Fibroblast of skin of left biceps (primary cell): ENCODE data around the gene NANOS3.
"Not testable (repeated sequence)": the region's sequence is repeated elsewhere in the genome, so short reads cannot be mapped to it uniquely, and the experiment has no call there.

Source experiments
- DNase-seq, 2 experiments: peaks; one replicate each; pipeline ENCODE4 v3.0.0-alpha.2; 2013; ENCODE audit warnings: low read depth in 2 of 2

Gene NANOS3

GRCh38 chr19:13843104-13843921 lies 33.6 kb upstream of the NANOS3 start:
- no peak for DNase-seq

- no peak for DNase-seq
Measured at GRCh38 chr19:13844130-13844631, 32.8 kb upstream of the NANOS3 start.

DNA sequence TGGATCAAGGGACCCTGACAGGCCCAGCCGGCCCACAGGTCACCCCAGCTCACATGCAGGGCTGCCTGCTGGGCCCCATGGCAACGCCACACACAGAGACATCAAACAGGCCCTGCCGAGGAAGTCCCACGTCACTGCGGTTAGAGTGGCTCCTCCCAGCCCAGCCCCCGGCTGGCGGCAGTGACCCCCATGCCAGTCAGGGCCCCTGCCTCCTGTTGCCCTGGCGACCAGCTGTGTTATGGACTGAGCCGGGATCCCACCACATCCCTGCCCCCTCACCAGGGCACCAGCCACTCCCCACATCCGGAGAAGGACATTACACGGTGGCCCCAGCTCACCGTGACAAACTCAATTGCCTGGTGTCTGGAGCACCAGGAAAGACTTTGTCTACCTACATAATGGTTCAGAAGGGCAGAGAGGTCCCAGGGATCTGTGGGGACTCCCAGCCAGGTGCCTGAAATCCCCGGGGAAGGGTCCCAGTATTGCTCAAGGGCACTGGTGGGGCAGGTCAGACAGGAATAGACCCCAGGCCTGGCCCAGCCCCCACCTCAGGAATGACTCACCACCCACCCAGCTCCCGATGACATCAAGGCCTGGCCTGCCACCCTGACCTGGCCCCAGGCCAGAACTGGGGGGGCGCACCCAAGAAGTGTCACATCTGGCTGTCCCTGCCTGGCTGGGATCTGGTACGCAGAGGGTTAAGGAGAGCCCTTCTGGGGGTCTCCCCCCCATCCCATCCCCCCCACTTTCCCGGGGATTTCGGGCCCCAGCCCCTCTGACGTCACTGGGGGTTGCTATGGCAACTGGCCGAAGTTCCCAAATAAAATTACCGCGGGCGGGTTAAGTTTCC lies 30.2 kb upstream of the NANOS3 start:
- DNase-seq = peak; percentile 76

- DNase-seq = peak; percentile 84 to 88
Measured at GRCh38 chr19:13847407-13848339, 29.3 kb upstream of the NANOS3 start.

DNA sequence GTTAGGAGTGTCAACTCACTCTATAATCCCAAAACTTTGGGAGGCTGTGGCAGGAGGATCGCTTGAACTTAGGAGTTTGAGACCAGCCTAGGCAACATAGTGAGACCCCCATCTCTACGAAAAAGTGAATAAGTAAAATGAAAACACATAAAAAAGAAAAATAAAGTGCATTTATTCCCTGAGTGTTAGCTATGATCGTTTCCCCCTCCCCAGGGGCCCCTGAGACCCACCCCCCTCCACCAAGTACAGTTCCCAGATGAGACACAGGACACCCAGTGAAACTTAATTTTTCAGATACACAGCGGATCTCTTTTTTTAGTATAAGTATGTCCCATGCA lies 28.6 kb upstream of the NANOS3 start:
- DNase-seq = no peak

GRCh38 chr19:13848798-13849676 lies 27.9 kb upstream of the NANOS3 start:
- no peak for DNase-seq

DNA sequence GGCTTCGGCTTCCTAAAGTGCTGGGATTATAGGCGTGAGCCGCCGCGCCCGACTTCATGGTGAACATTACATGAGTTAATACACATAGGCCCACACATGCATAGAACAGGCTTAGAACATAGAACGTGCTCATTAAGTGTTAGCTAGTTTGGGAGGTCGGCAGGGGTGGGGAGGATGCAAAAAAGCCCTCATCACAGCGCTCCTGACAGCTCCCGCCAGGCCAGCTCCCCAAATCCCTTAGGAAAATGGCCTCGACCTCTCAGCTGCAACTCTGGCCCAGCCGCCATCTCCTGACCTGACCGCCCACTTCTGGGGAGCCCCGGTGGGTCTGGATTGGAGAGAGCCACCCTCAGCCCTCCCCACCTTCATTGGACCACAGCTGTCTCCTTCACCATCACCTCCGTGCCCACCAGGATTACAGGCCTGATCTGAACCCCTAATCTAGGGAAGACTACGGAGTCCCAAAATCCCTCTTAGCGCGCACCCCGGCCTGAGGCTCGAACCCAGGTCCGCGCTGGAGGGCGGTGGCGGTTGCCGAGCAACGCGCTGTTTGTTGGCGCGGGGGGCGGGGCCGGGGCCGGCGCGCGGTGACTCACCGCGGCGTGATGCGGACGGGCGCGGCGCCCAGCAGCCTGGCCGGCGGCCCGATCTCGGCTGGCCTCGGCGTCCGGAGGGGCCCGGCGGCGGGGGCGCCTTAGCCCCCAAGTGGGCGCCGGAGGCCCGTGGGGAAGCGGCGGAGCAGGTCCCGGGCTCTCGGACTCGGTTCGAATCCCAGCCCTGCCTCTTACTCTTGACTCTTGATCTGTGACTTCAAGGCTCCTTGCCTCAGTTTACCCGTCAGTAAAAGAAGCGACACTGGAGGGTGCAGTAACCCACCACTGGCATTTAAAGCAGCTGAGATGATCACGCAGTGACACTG lies 26.7 kb upstream of the NANOS3 start:
- no peak for DNase-seq

- peak; percentile 82 to 83 for DNase-seq
Measured at GRCh38 chr19:13850910-13851733, 25.8 kb upstream of the NANOS3 start.

DNA sequence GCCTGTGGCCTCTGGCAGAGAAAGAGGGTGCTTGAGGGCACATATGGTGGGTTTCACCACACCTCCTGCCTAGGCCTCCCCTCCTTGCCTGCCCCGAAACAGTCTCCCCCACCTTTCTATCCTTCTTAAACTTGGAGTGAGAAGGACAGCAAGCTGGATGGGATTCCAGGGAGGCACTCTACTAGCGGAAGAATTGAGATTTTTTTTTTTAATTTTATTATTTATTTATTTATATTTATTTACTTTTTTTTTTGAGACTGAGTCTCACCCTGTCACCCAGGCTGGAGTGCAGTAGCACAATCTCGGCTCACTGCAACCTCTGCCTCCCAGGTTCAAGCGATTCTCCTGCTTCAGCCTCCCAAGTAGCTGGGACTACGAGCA lies 25.2 kb upstream of the NANOS3 start:
- not testable (repeated sequence) for DNase-seq

GRCh38 chr19:13852171-13852707 lies 24.7 kb upstream of the NANOS3 start:
- DNase-seq = not testable (repeated sequence)

DNA sequence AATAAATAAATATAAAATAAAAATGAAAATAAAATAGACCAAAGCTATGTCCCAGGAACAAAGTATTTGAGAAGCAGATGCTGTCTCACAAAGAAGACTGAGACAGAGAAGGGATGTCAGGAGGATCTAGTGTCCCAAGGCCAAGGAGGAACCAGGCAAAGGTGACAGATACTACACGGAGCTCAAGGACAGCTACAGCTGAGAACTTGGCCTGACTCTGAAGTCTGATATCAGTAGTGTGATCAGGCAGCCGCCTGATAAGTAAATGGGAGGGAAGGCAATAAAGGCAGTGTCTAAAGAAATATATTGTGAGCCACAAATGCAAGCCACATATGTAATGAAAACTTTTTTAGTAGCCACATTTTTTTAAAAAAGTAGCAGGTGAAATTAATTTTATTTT lies 20.4 kb upstream of the NANOS3 start:
- DNase-seq = no peak

DNA sequence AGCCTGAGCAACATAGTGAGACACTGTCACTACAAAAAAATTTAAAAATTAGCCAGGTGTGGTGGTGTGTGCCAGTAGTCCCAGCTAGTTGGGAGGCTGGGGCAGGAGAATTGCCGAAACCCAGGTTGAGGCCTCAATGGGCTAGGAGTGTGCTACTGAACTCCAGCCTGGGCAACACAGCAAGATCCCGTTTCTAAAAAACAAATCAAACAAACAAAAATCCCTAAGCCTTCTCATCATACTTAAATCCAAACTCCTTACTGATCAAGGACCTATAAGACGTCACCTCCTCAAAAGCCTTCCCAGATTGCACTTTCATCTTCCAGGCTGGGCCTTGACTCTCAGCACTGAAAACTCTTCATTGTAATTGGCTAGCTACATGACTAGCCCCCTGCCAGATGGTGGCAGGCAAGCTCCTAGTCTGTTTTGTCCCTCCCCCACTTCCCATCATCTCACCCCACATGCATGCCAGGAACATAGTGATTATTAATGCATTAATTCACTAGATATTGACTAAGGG lies 17.5 kb upstream of the NANOS3 start:
- DNase-seq = no peak

DNA sequence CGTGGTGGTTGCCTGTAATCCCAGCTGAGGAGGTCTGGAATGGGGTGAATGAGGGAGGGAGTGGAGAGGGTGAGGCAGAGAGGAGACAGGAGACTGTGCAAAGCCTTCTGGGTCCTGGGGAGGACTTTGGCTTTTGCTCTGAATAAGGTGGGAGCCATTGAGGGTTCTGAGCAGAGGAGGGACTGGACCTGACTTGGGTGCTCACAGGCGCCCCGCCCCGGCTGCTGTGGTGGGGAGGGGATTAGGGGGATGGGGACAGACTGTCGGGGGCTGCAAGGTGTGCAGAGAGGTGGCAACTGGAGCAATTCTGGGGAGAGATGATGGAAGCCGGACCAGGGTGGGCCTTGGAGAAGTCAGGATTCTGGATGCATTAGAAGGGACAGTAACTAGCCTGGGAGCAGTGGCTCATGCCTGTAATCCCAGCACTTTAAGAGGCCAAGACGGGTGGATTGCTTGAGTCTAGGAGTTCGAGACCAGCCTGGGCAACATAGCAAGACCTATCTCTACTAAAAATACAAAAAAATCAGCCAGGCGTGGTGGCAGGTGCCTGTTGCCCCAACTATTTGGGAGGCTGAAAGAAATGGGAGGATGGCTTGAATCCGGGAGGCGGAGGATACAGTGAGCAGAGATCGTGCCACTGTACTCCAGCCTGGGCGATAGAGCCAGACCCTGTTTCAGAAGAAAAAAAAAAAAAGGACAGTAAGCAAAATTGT lies 16.1 kb upstream of the NANOS3 start:
- DNase-seq = no peak

DNA sequence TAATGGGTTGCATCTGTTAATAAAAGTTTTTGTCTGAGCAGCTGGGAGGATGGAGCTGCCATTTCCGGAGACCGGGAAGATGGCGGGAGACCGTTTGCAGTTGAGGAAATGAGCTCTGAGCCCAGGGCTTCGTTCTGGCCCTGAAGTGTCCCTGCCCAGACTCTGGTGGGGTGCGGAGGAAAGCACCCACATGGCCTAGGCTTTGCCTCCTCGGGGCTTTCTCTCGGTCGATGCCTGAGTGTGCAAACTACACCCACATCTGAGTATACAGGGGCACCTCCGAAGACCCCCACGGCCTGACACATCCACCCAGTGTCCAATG lies 15.6 kb upstream of the NANOS3 start:
- no peak for DNase-seq

GRCh38 chr19:13861714-13862531 lies 15.0 kb upstream of the NANOS3 start:
- DNase-seq = peak; percentile 79 to 82

- DNase-seq = no peak
Measured at GRCh38 chr19:13864046-13864666, 12.8 kb upstream of the NANOS3 start.
